GM12875 (cell line): Measurements from ENCODE around the gene BBS9.

Source experiments
- H3K4me3 ChIP-seq: one replicate; pipeline ENCODE4 v1.5.1; 2011; ENCODE audit warnings: low read depth, low read length, control low read depth
- CTCF ChIP-seq: IDR thresholded peaks from 2 replicates; pipeline ENCODE4 v1.5.1; 2011; ENCODE audit warnings: low read depth, mild to moderate bottlenecking, control low read depth, inconsistent platforms, low read length, moderate library complexity, borderline replicate concordance; ENCODE audit not compliant: insufficient read depth

Gene BBS9

GRCh38 chr7:33616752-33617151 lies 487.4 kb downstream of the BBS9 start:
- H3K4me3 ChIP-seq: no peak overlapping the region
- TF ChIP-seq CTCF: no peak

DNA sequence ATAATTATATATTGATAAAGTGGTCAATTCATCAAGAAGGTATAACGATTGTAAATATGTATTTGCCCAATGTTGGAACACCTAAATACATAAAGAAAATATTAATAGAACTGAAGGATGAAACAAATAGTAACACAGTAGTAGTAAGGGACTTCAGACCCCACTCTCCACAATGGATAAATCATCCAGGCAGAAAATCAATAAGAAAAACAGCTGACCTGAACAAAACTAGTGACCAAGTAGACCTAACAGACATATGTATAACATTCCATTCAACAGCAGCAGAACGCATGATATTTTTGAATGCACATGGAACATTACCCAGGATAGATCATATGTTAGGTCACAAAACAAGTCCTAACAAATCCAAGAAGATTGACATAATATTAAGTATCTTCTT lies 489.9 kb downstream of the BBS9 start:
- no peak for TF ChIP-seq CTCF
- H3K4me3 ChIP-seq: no peak overlapping the region

GRCh38 chr7:33623267-33623666 lies 493.9 kb downstream of the BBS9 start:
- no peak for TF ChIP-seq CTCF

DNA sequence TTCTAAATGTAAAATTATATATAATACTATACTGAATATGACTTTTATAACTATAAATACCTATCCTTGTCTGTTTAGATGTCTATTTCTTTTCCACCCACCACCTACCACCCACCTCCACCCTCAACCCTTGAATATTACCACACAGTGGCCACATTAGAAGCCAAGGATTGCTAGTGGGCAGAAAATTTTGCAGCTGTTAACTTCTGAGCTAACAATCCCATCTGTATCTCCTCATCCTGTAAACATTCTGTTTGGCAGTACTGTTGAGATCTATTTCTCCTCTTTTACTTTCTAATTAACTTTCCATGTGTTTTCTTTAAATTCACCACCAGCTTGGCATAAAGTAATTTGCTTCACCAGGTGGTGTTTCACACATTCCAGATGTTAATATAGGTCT lies 494.9 kb downstream of the BBS9 start:
- TF ChIP-seq CTCF: no peak

More at GRCh38 chr7:33623267-33623666, 493.9 kb downstream of the BBS9 start:
- no peak overlapping the region for H3K4me3 ChIP-seq

DNA sequence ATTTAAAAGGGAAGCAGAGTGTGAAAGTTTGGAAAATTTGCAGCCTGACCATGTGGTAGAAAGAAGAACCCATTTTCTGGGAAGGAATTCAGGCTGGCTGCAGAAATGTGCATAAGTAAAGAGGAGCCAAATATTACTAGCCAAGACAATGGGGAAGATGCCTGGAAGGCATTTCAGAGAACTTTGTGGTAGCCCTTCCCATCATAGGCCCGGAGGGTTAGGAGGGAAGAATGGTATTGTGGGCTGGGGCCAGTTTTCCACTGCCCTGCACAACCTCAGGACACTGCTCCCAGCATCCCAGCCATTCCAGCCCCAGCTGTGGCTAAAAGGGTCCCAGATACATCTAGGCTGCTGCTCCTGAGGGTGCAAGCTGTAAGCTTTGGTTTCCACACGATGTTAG lies 497.5 kb downstream of the BBS9 start:
- no peak for TF ChIP-seq CTCF
- H3K4me3 ChIP-seq: no peak overlapping the region

More for the DNA sequence above, 494.9 kb downstream of the BBS9 start:
- H3K4me3 ChIP-seq: no peak overlapping the region

GRCh38 chr7:33627741-33628140 lies 498.4 kb downstream of the BBS9 start:
- H3K4me3 ChIP-seq: no peak overlapping the region
- TF ChIP-seq CTCF: no peak

GRCh38 chr7:33628894-33629293 lies 499.5 kb downstream of the BBS9 start:
- no peak overlapping the region for H3K4me3 ChIP-seq
- TF ChIP-seq CTCF: no peak
